Colon (tissue), 2 donors: ENCODE data around the gene DGAT2L6.
"Not testable (repeated sequence)": the region's sequence is repeated elsewhere in the genome, so short reads cannot be mapped to it uniquely, and the experiment has no call there.

Source experiments
- FAIRE-seq: peaks from 2 replicates; lab custom pipeline; 2012; peaks lifted over from hg19 to GRCh38; lab: Jason Lieb, UNC
- donor health status: control.
- donor health status: control.

The DGAT2L6 gene

GRCh38 chrX:70196961-70197720 is 19.9 kb downstream of the DGAT2L6 start:
- peak; percentile 47 for FAIRE-seq

- FAIRE-seq, result no peak
Observed at GRCh38 chrX:70201732-70202131, 24.4 kb downstream of the DGAT2L6 start.

GRCh38 chrX:70208479-70208878 is 31.2 kb downstream of the DGAT2L6 start:
- FAIRE-seq, result no peak

- FAIRE-seq, result not testable (repeated sequence)
Observed at GRCh38 chrX:70209570-70209969, 32.3 kb downstream of the DGAT2L6 start.

- FAIRE-seq, result no peak
Observed at GRCh38 chrX:70219938-70220764, 42.9 kb downstream of the DGAT2L6 start.

- no peak for FAIRE-seq
Observed at GRCh38 chrX:70226048-70226447, 48.8 kb downstream of the DGAT2L6 start.

- no peak for FAIRE-seq
Observed at GRCh38 chrX:70226687-70227086, 49.4 kb downstream of the DGAT2L6 start.

- no peak for FAIRE-seq
Observed at GRCh38 chrX:70231666-70232065, 54.4 kb downstream of the DGAT2L6 start.

GRCh38 chrX:70234355-70234754 is 57.1 kb downstream of the DGAT2L6 start, which contains the start of gene AWAT1:
Gene AWAT1, plus strand, starts transcription at chrX:70234655. Its CDS starts 41 bp downstream, at chrX:70234696.
- no peak for FAIRE-seq

GRCh38 chrX:70240751-70241150 is 63.5 kb downstream of the DGAT2L6 start:
- FAIRE-seq, result no peak

- no peak for FAIRE-seq
Observed at GRCh38 chrX:70241501-70241900, 64.2 kb downstream of the DGAT2L6 start.

- not testable (repeated sequence) for FAIRE-seq
Observed at GRCh38 chrX:70243601-70244000, 66.3 kb downstream of the DGAT2L6 start.

GRCh38 chrX:70244881-70245280 is 67.6 kb downstream of the DGAT2L6 start:
- no peak for FAIRE-seq

GRCh38 chrX:70247252-70247651 is 70.0 kb downstream of the DGAT2L6 start:
- peak; percentile 24 for FAIRE-seq

GRCh38 chrX:70252491-70252890 is 75.2 kb downstream of the DGAT2L6 start:
- no peak for FAIRE-seq

- FAIRE-seq, result no peak
Observed at GRCh38 chrX:70253377-70254062, 76.2 kb downstream of the DGAT2L6 start.

- FAIRE-seq, result no peak
Observed at GRCh38 chrX:70254063-70254400, 76.7 kb downstream of the DGAT2L6 start.

GRCh38 chrX:70254909-70255308 is 77.6 kb downstream of the DGAT2L6 start:
- no peak for FAIRE-seq
